ENCODE data around the gene FAM184A. TPM values are rescaled to one million over a fixed set of nuclear protein-coding genes. Genes with fewer than 3 reads are reported as not detected.

FAM184A gene
- total and polyA plus RNA-seq, 9 of the 15 experiments (the other 6 are each of a cell fraction or from before 2014, with no cell fraction given), result 6.4 to 18.7 (median 13.1) TPM

DNA sequence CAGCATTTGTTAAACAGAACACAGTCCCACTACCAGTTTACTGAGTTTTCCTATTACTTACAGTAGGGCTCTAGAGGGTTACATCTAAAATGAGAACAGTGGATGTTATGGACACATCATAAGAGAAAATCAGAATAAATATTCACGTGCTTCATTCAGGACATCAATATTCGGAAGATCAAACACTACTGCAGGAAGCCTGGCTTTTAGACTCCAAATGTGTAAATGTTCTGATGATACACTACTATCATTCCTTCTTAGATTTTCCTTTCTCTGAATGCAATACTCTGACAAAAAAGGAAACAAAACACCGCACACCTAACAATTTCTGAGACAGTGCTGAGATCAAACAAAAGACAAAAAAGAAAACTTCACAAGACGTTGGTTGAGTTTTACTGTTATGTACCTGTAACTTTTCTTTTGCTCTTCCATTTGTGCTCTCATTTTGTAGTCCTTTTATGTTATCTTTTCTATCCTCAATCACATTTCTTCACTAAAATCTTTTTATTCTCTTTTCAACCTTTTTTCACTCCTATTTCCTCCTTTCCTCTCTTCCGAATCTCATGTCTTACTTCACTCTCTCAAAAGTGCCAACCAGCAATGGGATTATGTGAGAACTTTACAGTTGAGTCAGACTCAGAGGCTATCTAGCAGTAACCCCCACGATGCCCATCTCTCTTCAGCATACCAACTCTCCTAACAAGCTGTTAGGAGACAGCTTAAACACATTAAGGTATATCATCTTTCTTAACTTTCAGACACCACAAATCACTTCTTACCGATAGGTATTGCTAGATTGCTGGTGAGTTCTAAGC, 1.7 kb downstream of the FAM184A start (continued):
- TF ChIP-seq OTX1 (CRISPR knock-in tag; IDR thresholded peaks at IDR 0.05) (0 out of 2 replicates have a peak, but pooled peaks have one; percentile 17), RHOXF2B (CRISPR knock-in tag; conservative IDR thresholded peaks at IDR 0.05) (no peak), KDM1A (IDR thresholded peaks at IDR 0.05) (peak; percentile 45 to 62; a peak in 3 of 4 replicates), MAFF (IDR thresholded peaks at IDR 0.05; ENCODE audit: low read length) (no peak)
- TF ChIP-seq, protein P1, sequence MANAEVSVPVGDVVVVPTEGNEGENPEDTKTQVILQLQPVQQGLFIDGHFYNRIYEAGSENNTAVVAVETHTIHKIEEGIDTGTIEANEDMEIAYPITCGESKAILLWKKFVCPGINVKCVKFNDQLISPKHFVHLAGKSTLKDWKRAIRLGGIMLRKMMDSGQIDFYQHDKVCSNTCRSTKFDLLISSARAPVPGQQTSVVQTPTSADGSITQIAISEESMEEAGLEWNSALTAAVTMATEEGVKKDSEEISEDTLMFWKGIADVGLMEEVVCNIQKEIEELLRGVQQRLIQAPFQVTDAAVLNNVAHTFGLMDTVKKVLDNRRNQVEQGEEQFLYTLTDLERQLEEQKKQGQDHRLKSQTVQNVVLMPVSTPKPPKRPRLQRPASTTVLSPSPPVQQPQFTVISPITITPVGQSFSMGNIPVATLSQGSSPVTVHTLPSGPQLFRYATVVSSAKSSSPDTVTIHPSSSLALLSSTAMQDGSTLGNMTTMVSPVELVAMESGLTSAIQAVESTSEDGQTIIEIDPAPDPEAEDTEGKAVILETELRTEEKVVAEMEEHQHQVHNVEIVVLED (CRISPR knock-in tag; IDR thresholded peaks at IDR 0.05), result no peak

DNA sequence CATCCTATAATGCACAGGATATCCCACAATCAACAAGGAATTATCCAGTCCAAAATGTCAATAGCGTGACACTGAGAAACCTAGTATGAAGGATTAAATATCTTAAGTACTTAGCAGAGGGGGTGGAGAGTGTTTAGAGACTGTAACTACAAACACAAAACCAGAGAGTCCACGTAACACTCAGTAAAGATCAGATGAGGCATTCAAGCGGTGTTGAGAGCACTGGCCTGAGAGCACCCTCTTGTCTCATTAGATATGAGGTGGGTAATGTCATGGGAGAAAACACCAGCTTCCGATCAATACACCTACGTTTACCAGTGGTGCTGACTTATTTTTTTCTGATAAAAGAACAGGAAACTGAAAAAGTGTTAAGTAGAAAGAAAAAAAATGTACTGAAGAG, 2.3 kb downstream of the FAM184A start:
- ChIA-PET POLR2A (no interaction called here), CTCF (ENCODE audit: low intra/inter-chr PET ratio) (interaction anchor here (1.0 kb wide), 1 partner anchor 246 kb away, joined by 3 read pairs; no protein-coding TSS in a partner anchor)
- H3K9me1 ChIP-seq (ENCODE audit: control insufficient read depth, insufficient read depth, low read length), result no peaks in the 10 kb centered on the region
- peak overlapping the region; percentile 93; the same call in 1 of the 2 replicates for H3K4me2 ChIP-seq (ENCODE audit: insufficient read depth, low read length)
- no peak for FAIRE-seq
- no peak overlapping the region for H3K4me3 ChIP-seq
- H3K9me3 ChIP-seq (replicated peaks; ENCODE audit: control insufficient read depth, insufficient read depth, low read depth, low read length), result no peaks in the 10 kb centered on the region
- no peaks in the 10 kb centered on the region for H3K36me3 ChIP-seq (ENCODE audit: control insufficient read depth, insufficient read depth, low read length)
- no peak overlapping the region for H3K9ac ChIP-seq (ENCODE audit: insufficient read depth in 1 of 2, low read depth in 2 of 2, low read length in 2 of 2)
- no peak for DNase-seq (ENCODE audit: extremely low read depth in 1 of 4, low spot score in 3 of 4)
- no TSS peak for BruUV-seq (replicated peaks)
- in situ Hi-C loops (cut with MboI), result no loop called here
- no peak for ATAC-seq
- H3K27me3 ChIP-seq (ENCODE audit: control insufficient read depth in 2 of 2, insufficient read depth in 2 of 2, low read length in 2 of 2), result no peaks in the 10 kb centered on the region
- H2AFZ ChIP-seq (ENCODE audit: low read depth, low read length), result no peak overlapping the region
- H3K4me1 ChIP-seq (replicated peaks in 1 of 2; ENCODE audit: control insufficient read depth in 2 of 2, insufficient read depth in 2 of 2, low read length in 2 of 2), result peaks cover 13 to 15% of the 10 kb centered on the region in 2 experiments; a peak in 4 of 5 replicates
- intact Hi-C loops (cut with micrococcal nuclease), result loop anchor here (5.0 kb wide), 1 partner anchor 184 kb away; the partner anchor contains the start of gene ASF1A
- peaks cover 24% of the 10 kb centered on the region for H3K79me2 ChIP-seq (ENCODE audit: control insufficient read depth, insufficient read depth, low read length)
- no peaks in the 10 kb centered on the region for H4K20me1 ChIP-seq (replicated peaks; ENCODE audit: control insufficient read depth, insufficient read depth, low read length)
- TF ChIP-seq THAP12 (CRISPR knock-in tag; IDR thresholded peaks at IDR 0.05) (no peak), RBM14 (IDR thresholded peaks at IDR 0.05; ENCODE audit: borderline replicate concordance, insufficient read depth, low read depth, low read length) (no peak), MAFG (tag; conservative IDR thresholded peaks at IDR 0.05) (no peak), CHCHD3 (CRISPR knock-in tag; IDR thresholded peaks at IDR 0.05) (no peak), NBN (IDR thresholded peaks at IDR 0.05; ENCODE audit: low read depth) (no peak), OTX1 (CRISPR knock-in tag; IDR thresholded peaks at IDR 0.05) (no peak), FUS (optimal IDR thresholded peaks at IDR 0.05; ENCODE audit: low read depth, low read length) (no peak), ZNF184 (CRISPR knock-in tag; IDR thresholded peaks at IDR 0.05) (no peak), ETV1 (tag; conservative IDR thresholded peaks at IDR 0.05; ENCODE audit: low read depth) (no peak)
- 37% methylated on average over 5 of the region's 5 CpGs for WGBS (ENCODE audit: insufficient coverage, low coverage, missing lambda C conversion rate)
- H3K27ac ChIP-seq (ENCODE audit: extremely low read depth, low read depth, low read length), result no peak overlapping the region

Measured in K562 (cell line).